NT2/D1 (cell line): ENCODE data around the gene NBAS.

Experiments used
- SUZ12 ChIP-seq: IDR thresholded peaks from 2 replicates; pipeline ENCODE4 v1.6.1; 2011; ENCODE audit not compliant: insufficient read length, insufficient read depth; ENCODE audit errors: extremely low read depth
- YY1 ChIP-seq: IDR thresholded peaks from 2 replicates; pipeline ENCODE4 v1.6.1; 2011; ENCODE audit not compliant: insufficient read length, insufficient read depth

DNA sequence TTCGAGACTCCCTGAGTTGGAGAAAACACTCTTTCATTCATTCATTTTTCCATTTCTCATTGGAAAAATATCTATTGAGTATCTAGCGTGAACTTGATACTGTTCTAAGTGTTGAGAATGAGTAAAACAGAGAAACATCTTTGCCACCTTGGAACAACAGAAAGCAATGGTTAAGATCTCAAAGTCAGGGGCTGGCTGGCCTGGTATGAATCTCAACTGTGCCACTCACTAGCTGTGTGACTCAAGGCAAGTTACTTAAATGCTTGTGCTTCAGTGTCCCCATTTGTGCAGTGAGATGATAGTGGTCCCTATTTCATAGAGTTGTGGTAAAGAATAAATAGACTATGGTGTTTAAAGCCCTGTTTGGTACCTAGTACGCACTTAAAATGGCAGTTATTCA lies 415.2 kb downstream of the NBAS start:
- TF ChIP-seq YY1 (no peak), SUZ12 (no peak)
